GM12874 (cell line): ENCODE data around the gene RDM1.

Source experiments
- TF ChIP-seq, protein P1 (sequence below): IDR thresholded peaks from 2 replicates; pipeline ENCODE4 v1.5.1; 2011; ENCODE audit warnings: low read depth, mild to moderate bottlenecking, control low read depth, low read length, moderate library complexity; ENCODE audit not compliant: insufficient read depth

Gene RDM1

DNA sequence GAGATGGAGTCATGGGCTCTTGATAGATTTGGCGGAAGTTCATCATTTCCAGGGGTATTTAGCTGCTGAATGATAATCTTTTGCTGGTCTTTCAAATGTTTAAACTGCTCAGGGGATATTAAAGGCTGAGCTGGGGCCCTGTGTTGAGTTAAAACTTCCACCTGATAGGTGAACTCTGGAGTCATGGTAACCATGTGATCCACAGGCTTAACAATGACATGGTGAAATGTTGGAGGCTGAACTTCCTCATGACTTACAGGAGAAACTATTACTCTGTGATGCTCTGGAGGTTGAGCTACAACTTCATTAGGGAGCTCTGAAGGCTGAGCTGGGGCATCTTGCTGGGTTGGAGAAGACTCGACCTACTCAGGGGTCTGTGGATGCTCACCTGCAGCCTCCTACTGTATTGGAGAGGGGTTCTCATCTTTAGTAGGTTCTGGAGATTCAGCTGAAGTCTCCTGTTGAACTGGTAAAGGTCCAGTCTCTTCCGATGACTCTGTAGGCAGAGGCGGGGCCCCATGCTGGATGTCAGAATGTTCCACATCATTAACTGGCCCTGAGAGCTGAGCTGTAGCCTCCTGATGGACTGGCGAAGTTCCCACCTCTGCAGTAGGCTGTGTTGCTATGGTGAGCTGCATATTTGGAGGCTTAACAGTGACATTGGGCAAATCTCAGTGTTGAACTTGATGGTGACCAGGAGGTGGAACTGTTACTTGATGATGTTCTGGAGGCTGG, 24.2 kb downstream of the RDM1 start:
- TF ChIP-seq, protein P1, sequence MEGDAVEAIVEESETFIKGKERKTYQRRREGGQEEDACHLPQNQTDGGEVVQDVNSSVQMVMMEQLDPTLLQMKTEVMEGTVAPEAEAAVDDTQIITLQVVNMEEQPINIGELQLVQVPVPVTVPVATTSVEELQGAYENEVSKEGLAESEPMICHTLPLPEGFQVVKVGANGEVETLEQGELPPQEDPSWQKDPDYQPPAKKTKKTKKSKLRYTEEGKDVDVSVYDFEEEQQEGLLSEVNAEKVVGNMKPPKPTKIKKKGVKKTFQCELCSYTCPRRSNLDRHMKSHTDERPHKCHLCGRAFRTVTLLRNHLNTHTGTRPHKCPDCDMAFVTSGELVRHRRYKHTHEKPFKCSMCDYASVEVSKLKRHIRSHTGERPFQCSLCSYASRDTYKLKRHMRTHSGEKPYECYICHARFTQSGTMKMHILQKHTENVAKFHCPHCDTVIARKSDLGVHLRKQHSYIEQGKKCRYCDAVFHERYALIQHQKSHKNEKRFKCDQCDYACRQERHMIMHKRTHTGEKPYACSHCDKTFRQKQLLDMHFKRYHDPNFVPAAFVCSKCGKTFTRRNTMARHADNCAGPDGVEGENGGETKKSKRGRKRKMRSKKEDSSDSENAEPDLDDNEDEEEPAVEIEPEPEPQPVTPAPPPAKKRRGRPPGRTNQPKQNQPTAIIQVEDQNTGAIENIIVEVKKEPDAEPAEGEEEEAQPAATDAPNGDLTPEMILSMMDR: no peak

DNA sequence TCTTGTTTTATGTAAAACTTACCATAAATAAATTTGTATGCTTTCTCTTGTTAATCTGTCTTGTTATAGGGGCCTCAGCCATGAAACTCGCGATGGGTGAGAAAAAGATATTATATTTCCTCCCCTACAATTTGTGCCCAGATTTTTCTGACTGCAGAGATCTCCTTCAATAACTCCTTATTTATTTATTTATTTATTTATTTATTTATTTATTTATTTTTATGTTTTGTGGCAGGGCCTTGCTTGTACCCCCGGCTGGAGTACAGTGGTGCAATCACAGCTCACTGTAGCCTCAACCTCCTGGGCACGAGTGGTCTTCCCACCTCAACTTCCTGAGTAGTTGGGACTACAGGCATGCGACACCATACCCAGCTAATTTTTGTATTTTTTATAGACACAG, 27.1 kb downstream of the RDM1 start:
- TF ChIP-seq, protein P1: no peak

DNA sequence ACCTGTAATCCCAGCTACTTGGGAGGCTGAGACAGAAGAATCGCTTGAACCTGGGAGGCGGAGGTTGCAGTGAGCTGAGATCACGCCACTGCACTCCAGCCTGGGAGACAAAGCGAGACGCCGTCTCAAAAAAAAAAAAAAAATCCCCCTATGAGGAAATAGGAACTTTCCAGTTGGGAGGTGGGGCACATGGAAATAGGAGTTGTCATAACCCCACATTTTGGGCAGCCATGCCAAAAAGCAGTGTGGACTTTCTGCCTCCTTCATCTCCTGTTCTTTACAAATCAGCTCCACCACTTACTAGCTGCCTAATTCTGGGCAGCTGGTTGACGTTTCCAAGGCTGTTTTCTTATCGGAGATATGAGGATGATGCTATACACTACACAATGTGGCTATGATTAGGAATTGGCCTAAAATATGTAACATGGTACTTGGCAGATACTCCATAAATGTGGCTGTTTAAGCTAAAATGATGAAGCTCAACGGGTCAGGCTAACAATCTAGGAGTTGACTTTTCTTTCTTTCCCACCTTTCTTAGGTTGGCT, 28.9 kb downstream of the RDM1 start:
- TF ChIP-seq, protein P1: no peak

DNA sequence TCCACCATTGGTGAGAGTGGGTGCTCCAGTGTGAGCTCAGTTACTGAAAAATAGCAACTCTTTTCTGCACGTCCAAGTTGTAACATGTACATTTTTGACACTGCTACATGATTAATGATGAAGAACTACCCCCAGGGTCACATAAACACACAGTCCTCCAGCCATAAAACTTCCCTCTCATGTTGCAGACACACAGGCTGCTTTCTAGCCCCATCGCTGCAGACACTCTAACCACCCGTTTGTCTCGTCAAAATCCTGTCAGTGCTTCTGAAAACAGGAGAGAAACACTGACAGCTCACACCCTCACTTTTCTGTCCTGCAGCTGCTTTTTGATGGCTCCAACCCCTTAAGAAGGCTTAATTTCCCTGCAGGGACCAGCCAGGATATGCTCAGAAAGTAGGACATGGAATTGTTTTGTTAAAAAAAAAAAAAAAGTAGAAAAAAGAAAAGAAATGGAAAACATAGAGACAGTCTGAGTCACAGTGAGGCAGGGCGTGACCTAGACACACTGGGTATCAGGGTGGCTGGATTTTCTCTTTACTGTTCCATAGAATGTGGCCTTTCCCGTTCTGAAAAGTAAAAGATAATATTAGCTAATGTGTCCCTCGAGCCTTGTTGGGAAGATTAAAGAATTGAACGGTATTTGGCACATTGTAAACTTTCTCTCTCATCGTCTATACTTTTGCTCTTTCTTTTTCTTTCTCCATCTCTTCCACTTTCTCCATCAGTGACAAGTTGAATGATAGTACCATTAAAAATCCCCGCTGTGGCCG, 29.7 kb downstream of the RDM1 start:
- TF ChIP-seq, protein P1: no peak

DNA sequence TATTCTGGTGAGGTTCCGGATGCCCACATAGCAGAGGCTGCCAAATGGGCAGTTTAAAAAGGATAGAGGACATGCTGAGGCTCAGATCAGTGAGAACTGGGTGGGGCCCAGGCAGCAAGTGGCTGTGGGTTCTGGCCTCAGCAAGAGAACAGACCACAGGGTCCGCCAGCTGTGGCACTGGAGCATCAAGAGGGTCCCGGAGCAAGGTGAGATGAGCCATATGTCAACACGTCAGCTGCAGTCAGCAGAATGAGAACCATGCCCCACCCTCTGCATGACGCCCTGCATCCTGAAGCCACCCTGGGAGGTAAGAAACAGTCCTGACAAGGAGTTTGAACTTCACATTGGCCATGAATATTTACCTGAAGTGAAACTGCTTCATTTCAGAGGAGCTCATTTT, 30.3 kb downstream of the RDM1 start:
- TF ChIP-seq, protein P1: no peak

DNA sequence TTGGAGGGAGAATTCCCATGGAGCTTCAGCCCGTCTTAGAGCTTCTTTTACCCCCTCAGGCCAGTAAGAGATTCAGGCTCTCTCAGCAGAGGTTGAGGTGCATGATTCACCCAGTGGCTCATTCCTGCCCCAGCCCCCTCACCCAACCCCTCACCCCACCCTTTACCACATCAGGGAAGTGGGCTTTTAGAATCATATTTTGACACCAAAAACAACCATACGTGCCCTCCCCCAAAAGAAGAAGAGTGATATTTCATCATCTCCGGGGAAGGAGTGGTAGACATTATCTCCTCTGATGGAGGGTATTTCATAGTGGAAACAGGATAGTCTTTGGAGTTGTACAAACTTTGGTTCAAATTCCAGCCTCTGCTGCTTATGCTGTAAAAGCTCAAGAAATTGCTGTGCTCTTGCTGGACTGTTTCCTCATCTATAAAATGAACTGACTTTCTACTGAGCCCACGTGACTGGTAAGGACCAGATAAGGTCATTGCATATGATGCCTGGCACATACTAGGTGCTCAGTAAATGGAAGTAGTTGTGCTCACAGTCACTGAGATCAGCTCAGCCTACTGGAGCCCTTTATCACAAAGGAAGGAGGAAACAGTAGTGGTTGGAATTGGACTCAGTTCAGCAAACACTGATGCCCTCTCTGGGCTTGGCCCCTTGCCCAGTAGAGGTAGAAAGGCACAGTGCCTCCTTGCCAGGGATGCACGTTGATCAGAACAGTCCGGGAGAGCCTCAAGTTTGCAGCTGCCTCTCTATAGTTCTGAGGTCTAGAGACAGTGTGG, 32.1 kb downstream of the RDM1 start:
- TF ChIP-seq, protein P1: no peak
